BJ (cell line): ENCODE data around the gene DNAJC5. TPM values are rescaled to one million over a fixed set of nuclear protein-coding genes. Genes with fewer than 3 reads are reported as not detected.
A peak's percentile ranks its signal among the peaks of the same experiment; 100 is the strongest.

Experiments used
- CTCF ChIA-PET: fragments of 350-600 bp; formaldehyde crosslinking; extraction: SDS; loops from one replicate; lab custom pipeline; 2021; ENCODE audit warnings: antibody characterized with exemption, inconsistent platforms; lab: Yijun Ruan, JAX
- POLR2A ChIA-PET: fragments of 300-600 bp; sonication (Branson Sonifier 250); formaldehyde crosslinking; extraction: SDS; loops from one replicate; lab custom pipeline; 2021; ENCODE audit warnings: antibody characterized with exemption; lab: Charles Lee
- DNase-seq: peaks from one replicate; pipeline ENCODE4 v3.0.0-alpha.2; 2011; ENCODE audit warnings: low read depth
- H3K27me3 ChIP-seq: 2 replicates; pipeline ENCODE4 v1.6.0; 2011; ENCODE audit warnings: low read length; ENCODE audit not compliant: control insufficient read depth, insufficient read depth
- H3K36me3 ChIP-seq: 2 replicates; pipeline ENCODE4 v1.5.1; 2011; ENCODE audit warnings: low read length; ENCODE audit not compliant: control insufficient read depth, insufficient read depth
- H3K4me3 ChIP-seq: 2 replicates; pipeline ENCODE4 v1.5.1; 2011; ENCODE audit warnings: low read depth, mild to moderate bottlenecking, control low read depth, low read length
- CTCF ChIP-seq: IDR thresholded peaks from 2 replicates; pipeline ENCODE4 v1.5.1; 2011; ENCODE audit warnings: low read depth, mild to moderate bottlenecking, control low read depth, inconsistent platforms, low read length, moderate library complexity; ENCODE audit not compliant: insufficient read depth
- polyA plus RNA-seq: library from polyadenylated mRNA; depleted of rRNA; stranded (reverse); fragments of >200 nt; gene quantifications from 2 replicates; pipeline ENCODE4 v1.2.3, GENCODE V29; 2011

The DNAJC5 gene
- polyA plus RNA-seq, 1 experiment, result 45.6 TPM

GRCh38 chr20:63861981-63862901 is 32.7 kb upstream of the DNAJC5 start:
- Histone ChIP-seq H3K4me3 (no peak overlapping the region), H3K27me3 (no peaks in the 10 kb centered on the region), H3K36me3 (peaks cover 13% of the 10 kb centered on the region)
- TF ChIP-seq CTCF, result no peak
- CTCF ChIA-PET, result interaction anchor here (4.0 kb wide), 1 partner anchor 77 kb away, joined by 31 read pairs; no protein-coding TSS in a partner anchor
- no peak for DNase-seq
- POLR2A ChIA-PET, result no interaction called here

GRCh38 chr20:63863021-63863797 is 31.7 kb upstream of the DNAJC5 start:
- no peak for DNase-seq
- Histone ChIP-seq H3K4me3 (peak overlapping the region; percentile 85; the same call in 1 of the 2 replicates), H3K27me3 (no peaks in the 10 kb centered on the region), H3K36me3 (peaks cover 14% of the 10 kb centered on the region)
- no peak for TF ChIP-seq CTCF
- ChIA-PET CTCF (interaction anchor here (0.6 to 4.0 kb wide), 7 partner anchors 9 to 528 kb away, joined by 3 to 31 read pairs (median 4); partner anchors contain the start of gene PTK6), POLR2A (no interaction called here)

GRCh38 chr20:63863798-63864544 is 31.0 kb upstream of the DNAJC5 start:
- POLR2A ChIA-PET, result no interaction called here
- peak; percentile 75 for TF ChIP-seq CTCF
- CTCF ChIA-PET, result interaction anchor here (0.6 to 4.0 kb wide), 13 partner anchors 10 to 529 kb away, joined by 3 to 31 read pairs (median 3); partner anchors contain the start of gene PTK6
- H3K36me3 ChIP-seq, result peaks cover 19% of the 10 kb centered on the region
- H3K27me3 ChIP-seq, result no peaks in the 10 kb centered on the region
- H3K4me3 ChIP-seq, result peak overlapping the region; percentile 85
- DNase-seq, result peak; percentile 17

- no peak for TF ChIP-seq CTCF
- ChIA-PET POLR2A (interaction anchor here (0.6 to 1.0 kb wide), 2 partner anchors 116 to 290 kb away, joined by 3 to 6 read pairs; partner anchors contain the start of genes HELZ2 and PRPF6), CTCF (interaction anchor here (0.8 to 4.0 kb wide), 13 partner anchors 10 to 327 kb away, joined by 3 to 31 read pairs (median 4); partner anchors contain the start of gene PTK6)
- Histone ChIP-seq H3K27me3 (no peaks in the 10 kb centered on the region), H3K4me3 (peak overlapping the region; percentile 85), H3K36me3 (peaks cover 25% of the 10 kb centered on the region)
- no peak for DNase-seq
These were observed 30.4 kb upstream of the DNAJC5 start for GRCh38 chr20:63864545-63864977.
